ENCODE data around the gene IKZF4. TPM values are rescaled to one million over a fixed set of nuclear protein-coding genes. Genes with fewer than 3 reads are reported as not detected.

IKZF4 gene
- total RNA-seq, 1 donor from 2014 or later, result 6.9 TPM

- no peak for FAIRE-seq
- Mint-ChIP-seq H3K36me3 (ENCODE audit: low read depth, unreplicated experiment) (peaks cover 28% of the 10 kb centered on the region), H3K4me3 (ENCODE audit: unreplicated experiment) (no peak overlapping the region), H3K27me3 (ENCODE audit: low read depth, unreplicated experiment) (no peaks in the 10 kb centered on the region), H3K27ac (ENCODE audit: unreplicated experiment) (no peak overlapping the region), H3K9me3 (ENCODE audit: unreplicated experiment) (no peaks in the 10 kb centered on the region), H3K4me1 (ENCODE audit: low read depth, unreplicated experiment) (peaks cover 5% of the 10 kb centered on the region)
- no peak for DNase-seq (ENCODE audit: low read depth)
- TF ChIP-seq EZH2 (IDR thresholded peaks at IDR 0.05; ENCODE audit: insufficient read depth, low read length), result no peak
- TF ChIP-seq, protein P1, sequence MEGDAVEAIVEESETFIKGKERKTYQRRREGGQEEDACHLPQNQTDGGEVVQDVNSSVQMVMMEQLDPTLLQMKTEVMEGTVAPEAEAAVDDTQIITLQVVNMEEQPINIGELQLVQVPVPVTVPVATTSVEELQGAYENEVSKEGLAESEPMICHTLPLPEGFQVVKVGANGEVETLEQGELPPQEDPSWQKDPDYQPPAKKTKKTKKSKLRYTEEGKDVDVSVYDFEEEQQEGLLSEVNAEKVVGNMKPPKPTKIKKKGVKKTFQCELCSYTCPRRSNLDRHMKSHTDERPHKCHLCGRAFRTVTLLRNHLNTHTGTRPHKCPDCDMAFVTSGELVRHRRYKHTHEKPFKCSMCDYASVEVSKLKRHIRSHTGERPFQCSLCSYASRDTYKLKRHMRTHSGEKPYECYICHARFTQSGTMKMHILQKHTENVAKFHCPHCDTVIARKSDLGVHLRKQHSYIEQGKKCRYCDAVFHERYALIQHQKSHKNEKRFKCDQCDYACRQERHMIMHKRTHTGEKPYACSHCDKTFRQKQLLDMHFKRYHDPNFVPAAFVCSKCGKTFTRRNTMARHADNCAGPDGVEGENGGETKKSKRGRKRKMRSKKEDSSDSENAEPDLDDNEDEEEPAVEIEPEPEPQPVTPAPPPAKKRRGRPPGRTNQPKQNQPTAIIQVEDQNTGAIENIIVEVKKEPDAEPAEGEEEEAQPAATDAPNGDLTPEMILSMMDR (IDR thresholded peaks at IDR 0.05; ENCODE audit: insufficient read depth, low read depth, low read length), result no peak
- H3K27ac ChIP-seq (ENCODE audit: low read depth, low read length), result no peak overlapping the region
- H3K9ac ChIP-seq (ENCODE audit: low read length), result no peak overlapping the region
- peaks cover 5% of the 10 kb centered on the region for H3K4me1 ChIP-seq (ENCODE audit: insufficient read depth, low read length)
- no peaks in the 10 kb centered on the region for H3K27me3 ChIP-seq (ENCODE audit: insufficient read depth, low read length)
- no peak overlapping the region for H3K4me2 ChIP-seq (ENCODE audit: low read length)
- H3K9me3 ChIP-seq (ENCODE audit: insufficient read depth, low read depth, low read length), result no peaks in the 10 kb centered on the region
- H3K79me2 ChIP-seq (ENCODE audit: insufficient read depth, low read length), result no peaks in the 10 kb centered on the region
- no peak overlapping the region for H3K4me3 ChIP-seq (ENCODE audit: insufficient read depth, low read depth, low read length)
- H2AFZ ChIP-seq (ENCODE audit: low read depth, low read length), result no peak overlapping the region
- H3K36me3 ChIP-seq (ENCODE audit: insufficient read depth, low read length), result peaks cover 4% of the 10 kb centered on the region
- H4K20me1 ChIP-seq (ENCODE audit: insufficient read depth, low read length), result no peaks in the 10 kb centered on the region
Measured at GRCh38 chr12:56031987-56032386, 11.1 kb downstream of the IKZF4 start.

- Histone ChIP-seq H3K4me1 (ENCODE audit: insufficient read depth, low read length) (no peaks in the 10 kb centered on the region), H3K27me3 (ENCODE audit: insufficient read depth, low read length) (no peaks in the 10 kb centered on the region), H3K79me2 (ENCODE audit: insufficient read depth, low read length) (no peaks in the 10 kb centered on the region), H3K4me3 (ENCODE audit: insufficient read depth, low read depth, low read length) (no peak overlapping the region), H2AFZ (ENCODE audit: low read depth, low read length) (no peak overlapping the region), H3K9me3 (ENCODE audit: insufficient read depth, low read depth, low read length) (no peaks in the 10 kb centered on the region), H4K20me1 (ENCODE audit: insufficient read depth, low read length) (no peaks in the 10 kb centered on the region), H3K4me2 (ENCODE audit: low read length) (no peak overlapping the region), H3K36me3 (ENCODE audit: insufficient read depth, low read length) (peaks cover 4% of the 10 kb centered on the region), H3K27ac (ENCODE audit: low read depth, low read length) (no peak overlapping the region), H3K9ac (ENCODE audit: low read length) (no peak overlapping the region)
- Mint-ChIP-seq H3K27me3 (ENCODE audit: low read depth, unreplicated experiment) (no peaks in the 10 kb centered on the region), H3K27ac (ENCODE audit: unreplicated experiment) (no peak overlapping the region), H3K4me3 (ENCODE audit: unreplicated experiment) (no peak overlapping the region), H3K4me1 (ENCODE audit: low read depth, unreplicated experiment) (no peaks in the 10 kb centered on the region), H3K36me3 (ENCODE audit: low read depth, unreplicated experiment) (peaks cover 19% of the 10 kb centered on the region), H3K9me3 (ENCODE audit: unreplicated experiment) (no peaks in the 10 kb centered on the region)
- no peak for TF ChIP-seq EZH2 (IDR thresholded peaks at IDR 0.05; ENCODE audit: insufficient read depth, low read length)
- TF ChIP-seq, protein P1 (IDR thresholded peaks at IDR 0.05; ENCODE audit: insufficient read depth, low read depth, low read length), result no peak
- FAIRE-seq, result no peak
- DNase-seq (ENCODE audit: low read depth), result no peak
Measured at GRCh38 chr12:56034586-56035332, 13.9 kb downstream of the IKZF4 start.

- H3K9me3 Mint-ChIP-seq (ENCODE audit: unreplicated experiment), result no peaks in the 10 kb centered on the region
- TF ChIP-seq, protein P1 (IDR thresholded peaks at IDR 0.05; ENCODE audit: insufficient read depth, low read depth, low read length), result no peak
- TF ChIP-seq EZH2 (IDR thresholded peaks at IDR 0.05; ENCODE audit: insufficient read depth, low read length), result no peak
- Histone ChIP-seq H3K36me3 (ENCODE audit: insufficient read depth, low read length) (peaks cover 4% of the 10 kb centered on the region), H3K9ac (ENCODE audit: low read length) (no peak overlapping the region), H3K4me3 (ENCODE audit: insufficient read depth, low read depth, low read length) (no peak overlapping the region), H3K4me2 (ENCODE audit: low read length) (no peak overlapping the region), H3K27me3 (ENCODE audit: insufficient read depth, low read length) (no peaks in the 10 kb centered on the region), H3K9me3 (ENCODE audit: insufficient read depth, low read depth, low read length) (no peaks in the 10 kb centered on the region), H4K20me1 (ENCODE audit: insufficient read depth, low read length) (peaks cover 1% of the 10 kb centered on the region), H3K4me1 (ENCODE audit: insufficient read depth, low read length) (peaks cover 7% of the 10 kb centered on the region), H2AFZ (ENCODE audit: low read depth, low read length) (no peak overlapping the region), H3K27ac (ENCODE audit: low read depth, low read length) (no peak overlapping the region), H3K79me2 (ENCODE audit: insufficient read depth, low read length) (peaks cover 6% of the 10 kb centered on the region)
- no peaks in the 10 kb centered on the region for H3K27me3 Mint-ChIP-seq (ENCODE audit: low read depth, unreplicated experiment)
- no peak overlapping the region for H3K4me3 Mint-ChIP-seq (ENCODE audit: unreplicated experiment)
- H3K36me3 Mint-ChIP-seq (ENCODE audit: low read depth, unreplicated experiment), result peaks cover 14% of the 10 kb centered on the region
- FAIRE-seq, result no peak
- H3K27ac Mint-ChIP-seq (ENCODE audit: unreplicated experiment), result no peak overlapping the region
- peaks cover 2% of the 10 kb centered on the region for H3K4me1 Mint-ChIP-seq (ENCODE audit: low read depth, unreplicated experiment)
- DNase-seq (ENCODE audit: low read depth), result no peak
Measured at GRCh38 chr12:56037161-56037560, 16.3 kb downstream of the IKZF4 start.

All from astrocyte (in vitro differentiated cells and primary cell).